DMS 273 (cell line): ENCODE measurements around the gene NUP160.
"Not testable (repeated sequence)": the region's sequence is repeated elsewhere in the genome, so short reads cannot be mapped to it uniquely, and the experiment has no call there.

Experiments
- DNase-seq: peaks from one replicate; lab custom pipeline; 2025; ENCODE audit not compliant: unreplicated experiment; lab: John Stamatoyannopoulos, UW

NUP160 gene

DNA sequence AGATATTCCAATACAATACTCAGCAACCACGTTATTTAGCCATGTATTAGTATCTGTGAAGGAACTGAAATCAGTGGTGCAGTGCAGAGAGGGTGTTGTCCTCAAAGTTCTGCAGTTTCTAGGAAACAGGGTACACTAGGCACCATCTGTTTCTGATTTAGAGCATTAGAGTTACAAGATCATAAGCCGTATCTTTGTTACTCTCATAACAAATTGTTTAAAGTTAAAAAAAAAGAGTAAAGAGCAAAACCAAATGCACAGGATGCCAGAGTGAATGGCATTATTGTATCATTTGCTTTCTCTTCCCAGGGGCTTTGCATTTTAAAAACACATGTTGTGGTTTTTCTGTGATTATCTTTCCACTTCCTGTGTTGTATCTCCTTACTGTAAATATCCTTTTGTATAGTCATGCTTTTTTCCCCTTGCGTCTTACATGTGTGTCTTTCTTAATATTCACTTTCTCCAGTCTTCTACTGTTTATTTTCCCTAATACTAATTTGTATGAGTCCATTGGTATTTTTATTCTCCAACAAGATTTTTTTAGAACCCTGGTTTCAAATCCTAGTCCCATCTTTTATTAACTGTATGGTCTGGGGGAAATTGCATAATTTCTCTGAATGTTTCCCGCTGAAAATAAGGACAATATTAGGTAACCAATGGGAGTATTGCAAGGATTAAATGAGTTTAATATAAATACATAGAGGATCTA lies 15.2 kb upstream of the NUP160 start:
- DNase-seq, result peak; percentile 50

DNA sequence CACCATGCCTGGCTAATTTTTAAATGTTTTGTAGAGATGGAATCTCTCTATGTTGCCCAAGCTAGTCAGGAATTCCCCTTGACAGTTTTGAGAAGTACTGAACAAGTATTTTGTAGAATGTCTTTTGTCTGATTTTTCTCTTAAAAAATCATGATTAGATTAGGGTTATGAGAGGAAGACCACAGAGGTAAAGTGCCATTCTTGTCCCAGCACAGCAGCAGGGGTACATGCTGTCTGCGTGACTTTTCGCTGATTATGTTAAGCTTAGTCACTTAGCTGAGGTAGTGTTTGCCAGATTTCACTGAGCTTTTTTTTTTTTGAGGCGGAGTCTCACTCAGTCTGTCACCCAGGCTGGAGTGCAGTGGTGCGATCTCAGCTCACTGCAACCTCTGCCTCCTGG lies 13.6 kb upstream of the NUP160 start:
- DNase-seq, result no peak

DNA sequence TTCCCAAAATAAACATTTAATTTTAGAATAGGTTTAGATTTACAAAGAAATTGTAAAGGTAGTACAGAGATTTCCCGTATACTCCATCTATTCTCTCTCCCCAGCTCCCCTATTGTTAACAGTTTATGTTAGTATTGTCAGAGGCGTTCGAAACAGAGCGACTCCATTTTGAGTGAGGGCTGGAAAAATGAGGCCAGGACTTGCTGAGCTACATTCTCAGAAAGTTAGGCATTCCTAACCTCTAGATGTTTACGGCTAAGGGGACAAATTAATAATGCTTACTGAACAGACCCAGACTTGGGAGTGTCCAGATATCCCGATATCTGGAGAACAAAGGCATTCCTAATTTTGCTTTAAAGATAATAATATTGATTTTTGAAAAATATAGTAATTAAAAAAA lies 12.4 kb upstream of the NUP160 start:
- no peak for DNase-seq

DNA sequence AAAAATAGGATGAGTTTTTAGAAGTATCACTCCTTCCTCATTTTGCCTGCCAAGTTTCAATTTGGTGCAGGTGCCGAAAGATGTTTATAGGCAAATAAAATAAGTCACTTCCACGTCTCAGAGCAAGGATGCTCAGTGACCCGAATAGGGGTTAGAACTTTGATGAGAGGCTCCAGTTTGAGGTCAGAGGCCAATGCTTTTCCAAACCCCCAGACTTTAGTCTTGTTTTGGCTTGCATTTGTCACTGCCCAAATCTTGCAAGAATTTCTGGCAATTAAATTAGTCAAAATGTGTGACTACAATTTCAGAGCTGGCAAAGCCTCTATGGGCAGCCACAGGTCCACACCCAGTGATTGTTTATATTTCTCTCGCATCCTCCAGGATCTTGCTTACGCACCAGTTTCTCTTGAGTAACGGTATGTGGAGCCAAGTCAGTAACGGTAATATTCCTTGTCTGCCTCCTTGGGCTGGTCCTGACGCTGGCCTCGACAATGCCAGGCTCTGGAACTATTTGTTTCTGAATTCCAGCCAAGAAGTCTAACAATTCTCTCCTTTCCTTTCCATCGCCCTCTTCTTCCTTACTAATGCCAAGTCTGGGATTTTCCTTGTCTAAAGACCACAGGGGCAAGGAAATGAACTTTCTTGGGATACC lies 9.9 kb upstream of the NUP160 start:
- DNase-seq, result no peak

DNA sequence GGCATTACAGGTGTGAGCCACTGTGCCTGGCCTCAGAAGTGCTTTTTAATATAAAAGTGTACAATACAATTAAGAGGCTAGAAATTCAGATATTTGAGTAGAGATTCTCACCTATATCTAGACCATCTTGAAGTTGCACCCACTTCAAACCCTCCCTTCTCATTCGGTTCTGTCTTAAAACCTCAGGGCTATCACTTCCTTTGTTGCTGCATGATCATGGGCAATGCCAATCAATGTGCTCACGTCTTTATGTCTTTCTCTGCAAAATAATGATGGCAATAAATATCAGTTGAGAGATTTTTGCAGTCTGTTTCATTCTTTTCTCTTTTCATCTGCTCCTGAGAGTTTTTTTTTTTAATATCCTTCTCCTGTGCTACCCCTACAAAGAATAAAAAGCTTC lies 9.3 kb upstream of the NUP160 start:
- no peak for DNase-seq

DNA sequence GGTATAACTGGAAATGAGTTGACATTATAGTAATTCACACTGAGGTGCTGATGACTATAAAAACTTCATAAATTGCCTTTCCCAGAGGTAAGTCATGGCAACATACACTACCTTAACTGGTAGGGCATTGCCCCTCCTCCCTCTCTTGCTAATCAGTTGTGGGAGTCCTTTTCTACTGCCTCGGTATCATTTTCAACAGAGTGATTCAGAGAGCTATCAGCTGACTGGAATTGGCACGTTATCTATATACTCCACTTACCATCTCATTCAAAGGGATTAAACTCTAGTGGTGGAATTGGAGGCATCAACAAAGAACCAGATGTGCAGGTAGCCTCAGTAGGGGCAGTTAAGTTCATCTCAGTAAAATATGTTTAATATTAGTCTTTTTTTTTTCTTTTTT lies 8.0 kb upstream of the NUP160 start:
- peak; percentile 22 for DNase-seq

DNA sequence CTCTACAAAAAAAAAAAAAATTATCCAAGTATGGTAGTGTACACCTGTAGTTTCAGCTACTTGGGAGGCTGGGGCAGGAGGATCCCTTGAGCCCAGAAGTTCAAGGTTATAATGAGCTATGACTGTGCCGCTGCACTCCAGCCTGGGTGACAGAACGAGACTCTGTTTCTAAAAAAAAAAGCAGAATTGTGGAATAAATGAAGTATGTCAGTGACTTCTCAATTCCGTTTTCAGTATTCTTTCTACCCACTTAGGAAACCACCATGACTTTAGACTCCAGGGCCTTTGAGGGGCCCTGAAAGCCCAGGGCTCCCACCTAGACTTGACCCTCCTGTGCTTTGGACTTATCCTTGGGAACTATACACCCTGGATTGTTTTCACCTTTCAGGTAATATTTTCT lies 6.5 kb upstream of the NUP160 start:
- no peak for DNase-seq

DNA sequence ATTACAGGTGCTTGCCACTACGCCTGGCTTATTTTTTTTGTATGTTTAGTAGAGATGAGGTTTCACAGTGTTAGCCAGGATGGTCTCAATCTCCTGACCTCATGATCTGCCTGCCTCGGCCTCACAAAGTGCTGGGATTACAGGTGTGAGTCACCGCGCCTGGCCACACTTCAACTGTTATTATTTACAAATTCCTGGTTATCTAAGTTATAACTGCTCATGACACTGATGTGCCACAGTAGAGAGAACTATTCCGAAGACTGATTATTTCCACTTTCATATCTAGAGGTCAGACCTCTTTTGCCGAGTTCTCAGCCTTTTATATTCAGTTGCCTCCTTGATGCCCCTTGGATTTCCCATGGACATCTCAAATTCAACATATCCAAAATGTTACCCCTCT lies 3.9 kb upstream of the NUP160 start:
- no peak for DNase-seq

DNA sequence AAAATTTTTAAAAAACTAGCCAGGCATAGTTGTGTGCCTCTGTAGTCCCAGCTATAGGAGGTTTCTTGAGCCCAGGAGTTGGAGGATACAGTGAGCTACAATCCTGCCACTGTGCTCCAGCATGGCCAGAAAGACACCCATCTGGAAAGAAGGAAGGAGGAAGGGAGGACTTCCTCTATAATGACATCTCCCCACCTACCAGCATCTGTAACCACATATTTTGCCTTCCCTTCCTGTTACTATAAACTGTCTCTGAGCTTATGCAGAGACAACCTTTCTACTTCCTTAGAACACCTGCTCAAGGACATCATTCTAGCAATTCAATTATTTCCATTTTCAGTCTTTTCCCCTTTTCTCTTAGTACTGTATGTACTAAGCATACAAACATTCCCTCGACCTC lies 2.2 kb upstream of the NUP160 start:
- no peak for DNase-seq

DNA sequence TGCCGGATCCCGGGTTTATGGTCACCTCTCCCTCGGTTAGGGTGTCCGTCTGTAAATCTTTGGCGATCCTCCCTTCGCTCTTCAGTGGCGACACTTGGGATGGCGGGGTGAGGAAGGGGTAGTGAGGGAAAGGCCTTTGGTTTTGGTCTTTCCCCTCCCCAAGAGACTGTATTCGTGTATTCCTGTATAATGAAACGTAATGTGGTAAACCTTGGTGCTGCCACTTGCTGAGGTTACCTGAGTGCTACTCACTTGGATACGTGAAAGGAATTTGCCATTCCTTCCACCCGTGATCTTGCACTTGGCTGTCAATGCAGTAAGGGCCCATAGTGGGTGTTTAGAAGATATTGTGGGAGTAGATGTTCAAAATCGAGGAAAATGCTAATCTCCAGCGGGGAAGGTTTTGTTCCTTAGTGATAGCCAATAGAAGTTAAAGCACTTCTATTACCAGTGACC lies 578 bp upstream of the NUP160 start:
- DNase-seq, result no peak

DNA sequence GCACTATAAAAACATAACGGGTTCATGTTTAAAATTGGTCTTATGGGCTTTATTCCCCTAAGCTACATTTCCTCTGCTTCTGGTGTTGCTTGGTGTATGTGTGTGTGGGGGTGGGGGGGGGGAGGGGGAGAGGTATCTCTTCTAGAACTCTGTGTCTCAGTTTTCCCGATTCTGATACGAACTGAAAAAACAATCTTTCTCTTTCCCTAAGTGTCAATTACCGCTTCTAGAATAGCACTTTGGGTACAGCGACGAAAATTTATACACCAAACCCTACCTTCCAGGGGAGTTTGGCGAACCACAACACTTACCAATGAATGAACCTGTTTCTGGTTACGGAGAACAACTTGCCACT lies 636 bp downstream of the NUP160 start:
- no peak for DNase-seq

DNA sequence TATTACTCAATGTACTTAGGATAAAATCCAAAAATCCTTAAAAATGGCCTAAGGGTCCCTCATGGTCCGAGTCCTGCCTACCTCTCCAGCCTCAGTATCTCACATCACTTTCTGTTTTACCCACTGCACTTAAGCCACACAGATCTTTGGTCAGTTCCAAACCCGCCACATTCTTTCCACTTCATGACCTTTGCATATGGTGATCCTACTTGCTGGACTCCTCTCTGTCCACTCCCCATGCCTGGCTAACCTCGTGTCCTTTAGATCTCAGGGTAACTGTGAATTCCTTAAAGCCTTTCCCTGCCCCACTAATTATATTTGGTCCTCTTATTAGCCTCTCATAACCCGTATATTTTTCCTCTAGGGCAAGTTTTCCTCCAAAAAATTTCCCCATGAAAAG lies 1.2 kb downstream of the NUP160 start:
- DNase-seq, result no peak

DNA sequence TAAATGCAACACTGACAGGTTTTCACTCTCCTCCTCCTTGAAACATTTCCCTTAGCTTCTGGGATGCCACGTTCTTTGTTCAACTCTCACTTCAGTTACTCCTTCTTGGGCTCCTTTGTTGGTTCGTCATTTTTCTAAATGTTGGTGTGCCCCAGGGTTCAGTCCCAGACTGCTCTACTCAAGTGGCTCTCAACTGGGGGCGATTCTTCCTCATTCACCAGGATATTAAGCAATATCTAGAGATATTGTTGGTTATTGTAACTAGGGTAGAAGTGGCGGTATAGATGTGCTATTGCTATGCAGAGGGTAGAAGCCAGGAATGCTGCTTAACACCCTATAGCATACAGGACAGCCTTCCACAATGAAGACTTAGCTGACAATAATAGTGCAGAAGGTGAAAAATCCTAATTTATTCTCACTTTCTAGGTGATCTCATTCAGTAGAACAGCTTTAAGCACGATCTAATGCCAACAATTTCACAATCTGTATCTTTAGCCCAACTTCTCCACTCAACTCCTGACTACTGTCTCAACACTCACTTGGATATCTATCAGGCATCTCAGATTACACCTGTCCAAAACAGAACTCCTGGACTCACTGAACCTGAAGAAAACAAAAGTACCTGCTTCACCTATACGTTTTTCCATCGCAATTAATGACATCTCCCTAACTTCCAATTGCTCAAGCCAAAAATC lies 4.6 kb downstream of the NUP160 start:
- DNase-seq, result no peak

DNA sequence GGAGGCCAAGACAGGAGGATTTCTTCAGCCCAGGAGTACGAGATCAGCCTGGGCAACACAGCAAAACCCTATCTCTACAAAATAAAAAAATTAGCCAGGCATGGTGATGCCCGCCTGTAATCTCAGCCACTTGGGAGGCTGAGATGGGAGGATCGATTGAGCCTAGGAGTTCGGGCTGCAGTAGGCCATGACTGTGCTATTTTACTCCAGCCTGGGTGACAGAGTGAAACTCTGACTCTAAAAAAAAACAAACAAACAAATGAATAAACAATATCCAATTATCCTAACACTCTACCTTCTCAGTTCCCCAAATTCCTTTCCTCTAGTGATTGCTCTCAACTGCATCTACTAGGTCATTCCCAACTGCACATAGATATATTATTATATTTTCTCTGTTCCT lies 5.4 kb downstream of the NUP160 start:
- no peak for DNase-seq

DNA sequence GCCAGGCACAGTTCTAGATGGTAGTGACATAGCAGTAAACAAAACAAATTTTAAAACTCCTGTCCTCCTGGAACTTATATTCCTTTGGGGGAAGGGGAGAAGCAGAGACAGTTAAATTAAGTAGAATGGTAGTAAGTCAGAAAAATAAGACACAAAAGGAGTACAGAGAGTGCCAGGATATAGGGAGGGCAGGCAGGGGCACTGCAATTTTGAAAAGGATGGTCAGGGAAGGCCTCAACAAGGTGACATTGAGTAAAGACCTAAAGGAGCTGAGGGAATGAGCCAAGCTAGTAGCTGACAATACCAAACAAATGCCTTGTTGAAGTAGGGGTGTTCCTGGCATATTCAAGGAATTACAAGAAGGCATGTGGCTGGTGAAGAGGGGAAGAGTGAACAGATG lies 10.2 kb downstream of the NUP160 start:
- DNase-seq, result no peak

DNA sequence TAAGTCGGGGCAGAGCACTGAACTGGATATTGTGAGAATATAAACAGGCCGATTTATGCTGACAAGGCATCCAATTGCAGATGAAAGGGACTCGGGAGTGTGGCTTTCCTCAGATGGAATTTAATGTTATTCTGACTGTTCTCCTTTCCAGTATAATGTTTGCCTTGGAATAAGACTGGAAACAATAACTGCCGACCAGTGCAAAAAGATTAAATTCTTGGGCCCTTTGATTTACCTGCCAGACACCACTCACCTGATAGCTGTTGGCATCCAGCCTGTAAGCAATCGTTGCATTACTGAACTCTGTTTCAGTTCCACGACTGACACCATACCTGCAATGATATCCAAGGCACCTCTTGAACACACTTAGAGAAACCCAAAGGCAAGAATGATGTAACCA lies 10.9 kb downstream of the NUP160 start:
- no peak for DNase-seq

DNA sequence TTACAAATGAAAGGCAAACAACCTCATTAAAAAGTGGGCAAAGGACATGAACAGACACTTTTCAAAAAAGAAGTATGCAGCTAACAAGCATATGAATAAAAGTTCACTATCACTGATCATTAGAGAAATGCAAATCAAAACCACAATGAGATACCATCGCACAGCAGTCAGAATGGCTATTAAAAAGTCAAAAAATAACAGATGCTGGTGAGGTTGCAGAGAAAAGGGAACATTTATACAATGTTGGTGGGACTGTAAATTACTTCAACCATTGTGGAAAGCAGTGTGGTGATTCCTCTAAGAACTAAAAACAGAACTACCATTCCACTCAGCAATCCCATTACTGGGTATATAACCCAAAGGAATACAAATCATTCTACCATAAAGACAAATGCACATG lies 18.1 kb downstream of the NUP160 start:
- not testable (repeated sequence) for DNase-seq

DNA sequence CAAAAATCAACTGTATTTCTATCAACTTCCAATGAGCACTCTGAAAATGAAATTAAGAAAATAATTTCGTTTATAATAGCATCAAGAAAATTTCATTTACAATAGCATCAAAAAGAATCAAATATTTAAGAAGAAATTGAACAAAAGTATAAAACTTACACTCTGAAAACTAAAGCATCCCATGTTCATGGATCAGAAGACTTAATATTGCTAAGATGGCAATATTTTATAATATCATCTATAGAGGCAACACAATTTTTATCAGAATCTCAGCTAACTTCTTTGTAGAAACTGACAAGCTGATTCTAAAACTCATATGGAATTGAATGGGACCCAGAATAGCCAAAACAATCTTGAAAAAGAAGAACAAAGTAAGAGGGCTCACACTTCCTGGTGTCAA lies 19.9 kb downstream of the NUP160 start:
- DNase-seq, result no peak

DNA sequence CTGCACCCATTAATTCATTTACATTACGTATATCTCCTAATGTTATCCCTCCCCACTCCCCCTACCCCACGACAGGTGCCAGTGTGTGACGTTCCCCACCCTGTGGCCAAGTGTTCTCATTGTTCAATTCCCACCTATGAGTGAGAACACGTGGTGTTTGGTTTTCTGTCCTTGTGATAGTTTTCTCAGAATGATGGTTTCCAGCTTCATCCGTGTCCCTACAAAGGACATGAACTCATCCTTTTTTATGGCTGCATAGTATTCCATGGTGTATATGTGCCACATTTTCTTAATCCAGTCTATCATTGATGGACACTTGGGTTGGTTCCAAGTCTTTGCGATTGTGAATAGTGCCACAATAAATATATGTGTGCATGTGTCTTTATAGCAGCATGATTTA lies 25.5 kb downstream of the NUP160 start:
- DNase-seq, result not testable (repeated sequence)

DNA sequence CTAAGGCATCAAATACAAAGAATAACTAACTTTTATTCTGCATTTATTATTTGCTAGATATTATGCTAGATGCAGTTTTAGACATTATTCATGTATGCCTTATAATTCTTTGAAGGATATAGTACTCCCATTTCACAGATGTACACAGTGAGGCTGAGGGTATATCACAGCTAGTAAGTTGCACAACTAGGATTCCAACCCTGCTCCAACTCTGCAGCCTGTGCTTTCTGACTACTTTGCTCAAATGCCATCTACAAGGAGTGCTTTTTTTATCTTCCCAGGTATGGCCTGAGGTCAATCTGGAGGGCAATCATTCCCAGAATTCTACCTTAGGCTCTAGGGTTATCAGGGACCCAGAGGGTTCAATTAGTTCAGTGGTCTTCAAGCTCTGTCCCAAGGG lies 28.4 kb downstream of the NUP160 start:
- DNase-seq, result no peak

DNA sequence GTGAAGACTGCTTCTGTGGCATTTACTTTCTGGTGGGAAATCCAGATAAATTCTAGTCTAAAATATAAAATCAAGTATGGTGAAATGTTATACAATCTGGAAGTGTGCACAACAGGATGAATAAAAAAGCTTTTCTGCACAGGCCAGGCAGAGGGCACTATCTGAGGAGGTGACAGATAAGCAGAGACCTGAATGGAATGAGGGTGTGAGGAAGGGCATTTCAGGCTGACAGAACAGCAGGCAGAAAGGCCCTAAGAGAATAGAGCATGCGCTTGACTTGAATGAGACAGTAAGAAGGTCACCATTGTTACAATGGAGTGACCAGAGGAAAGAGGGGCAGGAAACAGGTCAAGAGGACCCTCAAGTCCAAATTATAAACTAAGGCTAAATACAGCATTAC lies 47.4 kb downstream of the NUP160 start:
- no peak for DNase-seq

DNA sequence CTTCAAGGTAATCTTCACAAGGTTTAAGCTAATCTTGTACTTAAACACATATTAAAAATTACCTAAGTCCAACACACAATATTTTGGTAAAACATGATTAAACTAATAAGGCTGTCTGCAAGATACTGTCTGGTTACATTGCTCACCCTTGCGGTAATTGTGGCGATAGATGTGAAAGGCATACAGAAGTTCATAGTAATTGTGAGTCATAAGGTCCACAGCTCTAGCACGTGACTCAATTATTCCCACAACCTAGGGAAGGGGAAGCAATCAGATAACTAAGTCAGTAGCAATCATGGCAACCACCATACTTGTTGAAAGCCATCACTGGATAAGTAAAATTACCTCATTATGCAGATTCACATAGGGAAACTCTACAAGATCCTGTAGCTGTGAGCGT lies 50.5 kb downstream of the NUP160 start:
- no peak for DNase-seq
